Fibroblast of skin of left biceps (primary cell): ENCODE measurements around the gene RHBDL3.

ENCODE experiments used
- DNase-seq, 2 experiments: peaks; one replicate each; pipeline ENCODE4 v3.0.0-alpha.2; 2013; ENCODE audit warnings: low read depth in 2 of 2

Gene RHBDL3

DNA sequence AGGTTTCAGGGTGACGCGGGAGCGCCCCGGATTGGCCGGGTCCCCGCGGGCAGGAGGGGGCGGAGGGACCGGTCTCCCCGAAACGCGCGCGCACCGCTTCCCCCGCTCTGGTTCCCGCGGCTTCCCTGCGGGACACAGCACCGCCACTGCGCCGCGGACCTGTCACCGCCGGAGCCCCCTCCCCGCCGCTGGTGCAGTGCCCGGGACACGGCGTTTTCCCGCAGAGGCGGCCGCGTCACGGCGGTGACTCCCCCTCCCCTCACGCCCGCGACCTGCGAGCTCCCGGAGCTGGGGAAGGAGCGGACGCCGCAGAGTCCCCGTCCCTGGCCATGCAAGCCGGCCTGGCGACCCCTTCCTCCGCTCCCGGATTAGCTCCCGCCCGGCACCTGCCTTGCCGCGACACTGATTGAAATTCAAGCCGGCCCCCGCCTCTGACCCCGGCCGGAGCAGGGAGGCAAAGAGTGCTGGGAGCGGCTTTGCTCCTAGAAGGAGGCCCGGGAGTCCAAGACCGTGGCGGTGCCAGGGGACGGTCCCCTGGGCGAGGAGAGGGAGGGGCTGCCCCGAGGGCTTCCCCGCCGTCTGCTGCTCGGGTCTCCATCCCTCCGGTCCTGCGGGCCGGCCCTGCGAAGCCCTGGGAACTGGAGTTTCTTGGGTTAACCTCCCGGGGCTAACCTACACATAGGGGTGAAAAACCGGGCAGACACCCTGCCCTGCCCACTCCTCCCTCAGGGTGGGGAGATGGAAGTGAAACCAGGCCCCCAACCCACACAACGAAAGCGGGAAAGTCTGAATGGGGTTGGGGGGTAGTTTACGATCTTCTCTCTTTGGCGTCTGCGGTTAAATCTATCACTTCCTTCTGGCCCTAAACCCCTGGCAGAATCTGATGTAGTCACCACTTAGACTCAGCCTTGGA is 1.0 kb downstream of the RHBDL3 start:
- DNase-seq: no peak

DNA sequence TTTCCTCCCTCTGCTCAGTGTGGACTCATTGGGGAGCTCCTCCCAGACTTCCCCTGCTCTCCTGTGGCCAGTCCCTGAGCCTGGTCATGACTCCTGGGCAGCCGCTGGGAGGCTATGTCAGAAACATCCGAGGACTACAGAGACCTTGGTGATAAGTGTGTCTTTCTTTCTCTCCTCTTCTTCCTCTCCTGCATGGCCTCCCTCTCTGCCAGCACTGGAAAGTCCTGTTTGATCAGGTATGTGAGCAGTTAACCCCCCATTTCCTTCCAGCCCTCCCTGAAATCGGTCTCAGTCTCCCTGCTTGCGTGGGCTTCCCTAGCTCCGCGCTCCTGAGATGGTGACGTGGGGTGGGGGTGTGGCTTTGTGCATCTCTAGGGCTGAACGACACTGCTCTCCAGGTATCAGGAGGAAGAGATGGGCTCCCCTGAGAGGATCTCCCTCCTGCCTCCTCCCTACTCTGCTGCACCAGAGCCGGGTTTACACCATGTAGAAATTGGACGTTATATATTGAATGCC is 2.1 kb downstream of the RHBDL3 start:
- no peak for DNase-seq

DNA sequence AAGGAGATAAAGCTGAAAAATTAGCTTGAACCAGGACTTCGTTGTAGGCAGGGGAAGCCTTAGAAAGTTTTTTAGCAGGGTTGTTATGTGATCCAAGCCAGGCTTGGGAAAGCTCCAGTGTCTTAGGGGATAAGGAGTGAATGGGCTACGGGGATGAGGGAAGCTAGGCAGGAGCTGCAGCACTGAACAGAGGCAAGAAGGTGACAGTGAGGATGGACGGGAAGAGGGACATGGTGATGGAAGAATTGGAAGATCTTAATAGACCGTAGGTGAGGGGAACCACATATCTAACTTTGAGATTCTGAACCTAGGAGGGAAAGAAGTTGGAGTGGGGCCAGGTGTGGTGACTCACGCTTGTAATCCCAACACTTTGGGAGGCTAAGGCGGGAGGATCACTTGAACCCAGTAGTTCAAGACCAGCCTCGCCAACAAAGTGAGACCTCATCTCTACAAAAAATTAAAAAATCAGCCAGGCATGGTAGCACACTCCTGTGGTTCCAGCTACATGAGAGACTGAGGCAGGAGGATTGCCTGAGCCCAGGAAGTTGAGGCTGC is 3.2 kb downstream of the RHBDL3 start:
- no peak for DNase-seq

DNA sequence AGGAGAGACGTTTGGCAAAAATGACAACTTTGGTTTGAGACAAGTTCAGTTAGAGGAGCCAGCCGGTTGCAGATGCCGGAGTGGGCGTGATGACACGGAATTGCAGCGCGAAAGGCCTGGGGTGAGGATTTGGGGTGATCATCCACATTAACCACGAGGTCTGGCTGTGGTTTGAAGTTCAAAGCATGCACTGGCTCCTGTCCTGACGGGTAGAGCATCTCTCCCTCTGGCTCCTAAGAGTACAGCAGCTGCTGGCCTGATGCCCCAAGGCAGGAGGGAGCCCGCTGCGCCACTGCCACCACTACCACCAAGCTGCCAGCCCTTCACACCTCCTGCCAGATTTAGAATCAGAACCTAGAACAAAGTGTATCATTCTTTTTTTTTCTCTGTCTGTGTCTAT is 3.7 kb downstream of the RHBDL3 start:
- DNase-seq: no peak

DNA sequence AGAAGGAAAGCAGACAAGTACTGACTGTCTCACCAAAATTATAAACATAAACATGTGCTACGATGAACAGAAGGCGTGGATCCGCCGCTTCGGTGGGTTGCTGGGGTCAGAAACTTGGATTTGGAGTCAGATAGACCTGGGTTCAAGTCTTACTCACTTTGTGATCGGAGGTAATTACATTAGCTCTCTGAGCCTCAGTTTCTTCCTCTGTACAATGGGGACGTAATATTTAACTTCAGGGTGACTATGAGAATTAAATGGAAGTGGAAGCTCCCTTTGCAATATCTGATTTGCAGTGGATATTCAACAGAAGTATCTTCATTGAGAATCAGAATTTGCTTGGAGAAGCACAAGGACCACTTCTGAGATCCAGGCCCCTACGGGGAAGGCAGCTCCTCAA is 6.2 kb downstream of the RHBDL3 start:
- DNase-seq: no peak

DNA sequence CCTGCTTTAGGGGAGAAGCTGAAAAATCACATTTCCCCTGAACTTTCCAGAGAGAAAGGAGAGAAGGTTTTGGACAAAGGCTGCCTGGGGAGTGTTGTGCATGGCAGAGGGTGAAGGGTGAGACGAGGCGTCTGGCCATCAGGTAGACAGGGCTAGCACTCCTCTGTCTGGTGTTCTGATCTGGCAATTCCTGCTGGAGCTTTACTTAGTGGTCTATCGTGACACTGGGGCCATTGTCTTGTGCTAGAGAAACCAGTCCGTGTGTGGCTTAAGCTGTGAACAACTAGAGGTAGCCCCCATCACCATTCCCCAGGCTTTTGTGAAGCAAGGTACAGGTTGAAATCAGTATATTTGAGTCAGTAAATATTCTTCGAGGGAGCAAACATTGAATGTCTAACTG is 8.5 kb downstream of the RHBDL3 start:
- DNase-seq: no peak

DNA sequence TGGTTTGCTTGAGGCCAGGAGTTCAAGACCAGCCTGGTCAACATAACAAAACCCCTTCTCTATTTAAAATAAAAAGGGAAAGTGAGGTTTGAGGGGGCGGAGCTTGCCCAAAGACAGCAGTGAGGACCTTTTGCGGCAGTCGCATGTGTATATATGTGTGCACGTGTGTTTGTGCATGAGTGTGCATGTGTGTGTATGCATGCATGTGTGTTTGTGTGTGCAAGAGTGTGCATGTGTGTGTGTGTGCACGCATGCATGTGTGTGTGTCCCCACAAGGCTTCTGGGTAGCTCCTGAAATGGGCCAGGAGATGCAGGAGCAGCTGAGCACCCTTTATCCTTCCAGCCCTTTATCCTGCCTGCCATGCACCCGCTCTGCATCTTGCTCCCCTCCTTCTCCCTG is 9.0 kb downstream of the RHBDL3 start:
- DNase-seq: no peak

DNA sequence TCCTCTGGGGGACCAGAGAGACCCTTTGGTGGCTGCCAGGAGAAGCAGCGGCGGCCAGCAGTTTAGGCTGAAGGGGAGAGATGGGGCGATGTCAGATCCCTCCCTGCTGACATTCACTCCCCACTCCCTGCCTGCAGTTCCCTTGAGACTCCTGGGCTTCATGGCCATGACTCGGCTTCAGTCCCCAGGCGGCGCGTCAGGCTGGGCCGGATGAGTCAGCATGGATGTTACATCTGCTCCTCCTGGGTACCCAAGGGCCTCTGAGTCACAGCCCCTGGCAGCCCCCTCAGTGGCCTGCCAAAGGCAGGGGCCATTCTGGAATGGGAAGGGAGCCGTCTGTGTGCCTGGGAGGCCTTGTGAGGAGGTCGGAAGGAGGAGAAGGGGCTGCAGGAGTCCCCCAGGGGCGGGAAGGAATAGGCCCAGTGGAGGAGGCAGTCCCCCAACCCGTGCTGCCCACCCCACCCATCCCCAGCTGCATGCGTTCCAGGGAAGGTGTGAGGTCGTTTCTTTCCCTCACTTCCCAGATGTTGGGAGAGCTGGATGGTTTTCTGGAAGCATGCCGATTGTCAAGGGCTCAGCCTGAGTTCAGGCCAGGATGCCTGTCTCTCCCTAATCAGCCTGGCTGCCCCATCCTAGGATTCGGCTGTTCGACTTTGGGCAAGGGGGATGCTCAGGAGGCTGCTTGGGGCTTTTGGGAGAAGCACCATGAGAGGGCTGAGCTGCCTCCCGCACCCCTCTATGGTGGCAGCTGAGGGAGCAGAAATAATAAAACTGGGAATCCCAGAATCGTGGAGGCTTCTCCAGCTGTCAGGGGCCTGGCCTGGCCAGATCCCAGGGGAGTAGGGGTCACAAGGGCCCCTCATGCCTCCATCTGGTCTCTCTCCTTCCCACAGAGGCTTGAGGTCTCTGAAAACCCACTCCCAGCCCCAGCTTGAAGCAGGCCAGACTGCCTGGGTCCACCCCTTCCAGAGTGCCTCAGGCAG is 9.7 kb downstream of the RHBDL3 start:
- DNase-seq: peak; percentile 26 to 45

DNA sequence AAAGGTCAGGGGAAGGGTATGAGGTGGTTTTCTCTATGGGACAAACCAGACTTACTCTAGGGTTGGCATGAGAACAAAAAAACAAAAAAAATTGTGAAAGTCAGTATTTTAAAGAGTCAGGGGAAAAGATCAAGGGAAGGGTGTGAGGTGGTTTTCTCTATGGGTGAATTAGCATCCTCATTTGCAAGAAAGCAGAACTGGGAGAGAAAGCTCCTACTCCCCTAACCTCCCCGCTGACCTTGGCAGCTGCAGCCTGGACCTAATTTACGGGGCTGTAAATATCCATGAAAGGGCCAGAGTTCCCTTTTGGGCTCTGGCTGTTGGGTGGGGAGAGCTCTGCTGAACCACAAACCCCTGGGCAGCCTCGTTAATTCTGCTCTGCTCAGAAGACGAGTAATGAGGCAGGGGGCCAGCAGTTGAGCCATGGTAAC is 10.6 kb downstream of the RHBDL3 start:
- DNase-seq: no peak

DNA sequence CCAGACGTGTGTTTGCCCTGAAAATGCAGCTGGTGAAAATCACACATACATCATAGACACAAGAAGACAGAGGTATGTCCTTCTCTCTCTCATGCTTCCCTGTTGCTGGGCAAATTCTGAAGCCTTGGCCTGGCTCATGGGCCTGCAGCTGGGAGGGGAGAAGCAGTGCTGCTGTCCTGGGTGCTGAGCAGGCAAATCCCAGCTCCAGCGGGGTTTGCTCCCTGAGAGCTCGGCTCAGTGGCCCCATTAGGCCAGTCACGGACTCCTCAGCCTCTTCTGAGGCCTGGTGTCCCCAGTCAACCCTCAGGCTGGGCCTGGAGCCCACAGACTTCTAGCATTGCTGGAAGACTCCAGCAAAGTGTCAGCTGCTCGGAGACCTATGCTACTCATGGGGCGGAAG is 11.7 kb downstream of the RHBDL3 start:
- DNase-seq: no peak

DNA sequence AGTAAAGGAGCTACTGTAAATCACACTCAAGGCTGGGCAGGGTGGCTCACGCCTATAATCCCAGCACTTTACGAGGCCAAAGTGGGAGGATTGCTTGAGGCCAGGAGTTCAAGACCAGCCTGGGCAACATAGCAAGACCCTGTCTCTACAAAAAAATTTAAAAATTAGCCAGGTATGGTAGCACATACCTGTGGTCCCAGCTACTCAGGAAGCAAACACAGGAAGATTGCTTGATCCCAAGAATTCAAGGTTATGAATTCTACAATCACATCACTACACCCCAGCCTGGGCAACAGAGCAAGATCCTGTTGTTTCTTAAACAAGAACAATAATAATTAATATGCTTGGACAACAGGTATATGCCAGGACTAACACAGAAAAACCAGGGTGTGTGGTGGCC is 13.2 kb downstream of the RHBDL3 start:
- no peak for DNase-seq

DNA sequence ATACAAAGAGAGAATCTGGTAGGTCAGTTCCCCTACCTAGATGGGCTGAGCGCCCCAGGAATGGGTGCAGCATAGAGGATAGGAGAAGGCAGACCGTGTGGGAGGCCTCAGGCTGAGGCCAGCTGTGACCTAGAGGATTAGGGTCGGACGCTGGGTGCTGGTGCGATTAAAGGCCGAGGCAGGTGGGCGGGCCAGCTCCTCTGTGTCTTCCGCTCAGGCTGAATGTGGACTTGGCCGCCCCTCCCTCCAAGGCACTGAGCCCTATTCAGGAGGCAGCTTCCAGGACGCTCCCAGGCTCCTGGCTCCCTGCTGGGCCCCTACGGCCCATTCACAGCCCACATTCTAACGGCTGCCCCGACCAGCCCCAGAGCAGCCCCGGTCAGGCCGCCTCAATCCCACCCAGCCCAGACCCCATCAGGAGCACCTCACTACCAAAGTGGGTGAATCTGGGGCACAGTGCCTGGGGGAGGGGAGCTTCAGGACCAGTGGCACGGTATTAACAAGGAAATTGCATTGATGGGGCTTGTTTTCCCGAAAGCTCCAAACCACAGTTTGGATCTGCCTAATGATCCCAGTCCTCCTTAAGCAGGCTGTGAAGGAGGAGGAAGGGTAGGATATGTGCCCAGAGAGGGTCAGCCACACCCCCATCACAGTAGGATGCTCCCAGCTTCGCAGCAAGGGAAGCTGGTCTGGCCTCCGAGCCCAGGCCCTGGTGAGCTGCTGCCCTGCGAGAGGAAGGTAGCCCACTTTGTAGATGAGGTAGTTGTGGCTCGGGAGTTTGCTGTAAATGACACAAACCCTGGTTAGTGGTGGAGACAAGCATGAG is 14.5 kb downstream of the RHBDL3 start:
- no peak for DNase-seq

DNA sequence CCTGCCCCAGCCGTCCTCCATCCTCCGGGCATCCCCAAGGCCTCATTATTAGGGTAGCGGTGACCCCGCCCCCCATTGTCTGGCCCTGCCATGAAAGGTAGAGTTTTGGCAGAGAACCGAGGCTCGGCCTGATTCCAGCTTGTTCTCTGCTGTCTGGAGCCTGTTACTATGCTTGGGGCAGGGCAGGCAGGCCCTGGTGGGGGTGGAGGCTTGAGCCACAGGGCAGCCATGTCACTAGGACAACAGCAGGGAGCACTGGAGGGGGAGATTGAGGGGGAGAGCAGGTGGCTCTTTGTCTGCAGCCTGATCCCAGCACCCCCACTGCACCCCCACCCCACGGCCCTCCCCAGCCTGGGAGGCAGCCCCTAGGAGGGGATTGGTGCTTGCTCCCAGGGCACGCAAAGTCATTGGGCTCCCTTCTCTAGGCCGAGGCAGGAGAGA is 15.4 kb downstream of the RHBDL3 start:
- DNase-seq: no peak

DNA sequence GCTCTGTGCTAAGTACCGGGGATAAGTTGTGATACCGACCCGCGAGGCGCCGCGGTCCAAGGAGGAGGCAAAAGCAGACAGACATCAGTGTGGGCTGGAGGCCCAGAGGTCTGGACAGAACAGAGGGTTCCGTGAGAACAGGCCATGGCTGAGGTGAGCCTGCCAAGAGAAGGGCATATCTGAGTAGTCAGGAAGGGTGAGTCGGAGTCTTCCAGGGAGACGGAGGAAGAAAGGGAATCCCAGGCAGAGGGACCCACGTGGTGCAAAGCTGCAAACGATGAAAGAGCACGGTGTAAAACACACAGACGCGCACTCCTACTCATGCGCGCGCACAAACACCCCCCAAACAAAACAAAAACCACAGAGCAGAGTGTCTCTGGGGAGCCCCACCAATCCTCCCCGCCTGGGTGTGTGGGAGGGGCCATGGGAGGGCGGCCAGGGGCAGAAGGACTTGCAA is 18.1 kb downstream of the RHBDL3 start:
- DNase-seq: peak in 1 of 2 experiments; percentile 4

DNA sequence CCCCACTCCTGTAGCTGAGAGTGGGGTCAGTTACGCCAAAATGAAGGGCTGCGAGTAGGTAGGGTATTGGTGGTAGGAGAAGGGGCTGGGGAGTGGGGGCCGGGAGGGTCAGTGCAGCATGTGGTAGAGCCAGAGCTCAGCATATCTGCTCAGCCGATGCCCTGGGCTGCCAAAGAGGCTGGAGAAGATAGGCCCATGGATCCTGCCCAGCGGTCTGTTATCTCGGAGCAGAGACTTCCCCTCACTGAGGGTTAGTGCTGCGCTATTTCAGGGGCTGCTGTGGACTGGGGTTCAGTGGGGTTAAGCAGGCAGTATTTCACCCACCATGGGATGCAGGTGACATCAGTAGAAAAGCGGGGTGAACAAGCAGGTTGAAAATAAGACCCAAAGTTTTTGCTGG is 19.7 kb downstream of the RHBDL3 start:
- no peak for DNase-seq

DNA sequence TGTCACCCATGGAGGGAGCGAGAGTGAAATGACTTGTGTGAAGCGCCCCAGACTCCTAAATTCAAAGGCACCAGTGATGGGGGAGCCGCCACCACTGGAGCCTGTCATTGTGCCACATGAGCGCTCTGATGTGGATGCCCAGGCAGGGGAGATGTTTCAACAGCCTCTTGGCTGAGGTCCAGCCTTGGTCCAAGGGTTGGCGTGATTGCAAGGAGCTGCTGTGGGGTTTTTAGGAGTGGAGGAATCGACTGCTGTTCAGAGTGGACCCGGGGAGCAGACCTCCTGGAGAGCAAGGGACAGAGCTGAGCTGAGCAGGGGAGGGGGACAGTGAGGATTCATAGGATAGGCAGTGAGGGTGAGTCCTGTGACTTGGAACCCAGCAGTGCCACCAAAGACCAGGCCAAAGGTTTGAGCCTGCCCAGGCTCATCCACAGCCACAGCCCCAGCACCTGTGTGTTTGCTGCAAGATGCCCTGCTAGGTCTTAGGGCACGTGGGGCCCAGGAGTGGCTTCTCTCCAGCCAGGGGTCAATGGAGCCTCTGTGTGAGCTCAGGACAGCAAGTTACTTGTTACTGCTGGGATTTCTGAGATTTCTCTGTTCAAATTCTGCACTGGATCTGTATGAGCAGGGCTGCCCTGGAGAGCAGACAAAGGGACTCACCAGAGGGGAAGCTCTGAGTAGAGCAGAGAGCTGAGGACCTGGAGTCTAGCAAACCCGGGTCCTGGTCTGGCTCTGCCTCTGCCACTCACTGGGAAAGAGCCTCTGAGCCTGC is 20.3 kb downstream of the RHBDL3 start:
- DNase-seq: no peak

DNA sequence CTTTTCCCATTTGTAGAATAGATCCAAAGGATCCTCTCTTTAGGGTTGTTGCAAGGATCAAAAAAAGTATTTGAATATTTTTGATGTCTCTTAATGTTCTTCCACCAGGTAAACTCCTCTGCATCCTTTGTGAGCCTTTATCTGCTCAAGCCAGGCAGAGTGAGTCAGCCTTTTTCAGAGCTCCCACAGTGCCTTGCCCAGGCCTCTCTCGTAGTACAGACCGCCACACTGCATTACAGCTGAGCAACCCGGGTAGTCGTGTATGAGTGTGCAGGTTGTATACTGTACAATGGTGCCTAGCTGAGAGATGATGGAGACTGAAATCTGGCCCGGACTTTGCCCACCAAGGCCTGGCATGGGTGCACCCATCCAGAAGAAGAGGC is 20.9 kb downstream of the RHBDL3 start:
- DNase-seq: no peak

DNA sequence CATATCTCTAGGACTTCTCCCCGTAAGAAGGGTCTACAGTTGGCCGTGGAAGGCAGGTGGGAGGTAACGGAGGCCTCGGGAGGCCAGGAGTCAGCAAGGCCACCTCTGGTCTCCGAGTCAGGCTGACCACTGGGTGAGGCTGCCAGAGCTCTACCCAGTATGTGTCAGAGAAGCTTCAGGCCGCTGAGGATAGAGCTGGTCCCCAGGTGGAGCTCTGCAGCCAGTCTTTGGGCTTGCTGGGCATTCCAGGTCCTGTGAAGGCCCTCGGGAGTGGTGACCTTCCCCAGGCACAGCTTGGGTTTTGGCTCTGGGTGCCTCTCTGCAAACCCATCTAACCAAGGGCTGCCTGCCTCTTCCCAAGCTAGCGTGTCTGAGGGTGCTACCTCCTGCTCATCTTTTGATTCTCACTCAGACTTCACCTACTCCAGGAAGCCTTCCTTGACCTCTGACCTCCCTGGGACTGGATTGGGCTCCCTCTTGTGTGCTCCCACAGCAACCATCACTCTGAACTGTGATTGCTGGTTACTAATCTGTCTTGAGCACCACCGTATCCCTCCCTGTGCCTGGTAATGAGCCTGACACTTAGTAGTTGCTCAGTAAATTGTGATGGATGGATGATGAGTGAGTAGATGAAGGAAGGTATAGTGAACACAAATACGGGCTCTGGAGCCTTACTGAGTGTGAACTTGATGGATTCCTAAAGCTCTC is 22.3 kb downstream of the RHBDL3 start:
- no peak for DNase-seq

DNA sequence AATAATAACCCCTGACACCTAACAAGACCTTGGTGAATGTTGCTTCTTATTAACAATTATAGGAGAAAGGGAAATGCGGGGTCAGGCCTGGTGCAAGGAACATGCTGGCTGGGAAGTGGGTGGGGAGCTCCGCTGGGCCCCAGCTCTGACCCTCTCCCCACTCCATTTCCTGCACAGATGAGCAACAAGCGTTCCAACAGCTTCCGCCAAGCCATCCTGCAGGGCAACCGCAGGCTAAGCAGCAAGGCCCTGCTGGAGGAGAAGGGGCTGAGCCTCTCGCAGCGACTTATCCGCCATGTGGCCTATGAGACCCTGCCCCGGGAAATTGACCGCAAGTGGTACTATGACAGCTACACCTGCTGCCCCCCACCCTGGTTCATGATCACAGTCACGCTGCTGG is 23.0 kb downstream of the RHBDL3 start:
- DNase-seq: no peak
